ENCODE data around the gene BST1. TPM values are rescaled to one million over a fixed set of nuclear protein-coding genes. Genes with fewer than 3 reads are reported as not detected.

The BST1 gene
- total and polyA plus RNA-seq, 2 experiments from 2014 or later, result 0.99 to 1.8 TPM

GRCh38 chr4:15670576-15670975 lies 32.3 kb upstream of the BST1 start (continued):
- no peak for TF ChIP-seq POLR2AphosphoS5 (IDR thresholded peaks at IDR 0.05; ENCODE audit: low read depth)
- TF ChIP-seq REST (IDR thresholded peaks at IDR 0.05; ENCODE audit: unreplicated experiment), result no peak
- TF ChIP-seq ZNF114 (CRISPR knock-in tag; IDR thresholded peaks at IDR 0.05), result no peak
- no peak for TF ChIP-seq CREB1 (CRISPR knock-in tag; IDR thresholded peaks at IDR 0.05; ENCODE audit: low read depth)
- no peak for TF ChIP-seq ZNF331 (CRISPR knock-in tag; IDR thresholded peaks at IDR 0.05; ENCODE audit: low read depth)
- TF ChIP-seq, protein P1, sequence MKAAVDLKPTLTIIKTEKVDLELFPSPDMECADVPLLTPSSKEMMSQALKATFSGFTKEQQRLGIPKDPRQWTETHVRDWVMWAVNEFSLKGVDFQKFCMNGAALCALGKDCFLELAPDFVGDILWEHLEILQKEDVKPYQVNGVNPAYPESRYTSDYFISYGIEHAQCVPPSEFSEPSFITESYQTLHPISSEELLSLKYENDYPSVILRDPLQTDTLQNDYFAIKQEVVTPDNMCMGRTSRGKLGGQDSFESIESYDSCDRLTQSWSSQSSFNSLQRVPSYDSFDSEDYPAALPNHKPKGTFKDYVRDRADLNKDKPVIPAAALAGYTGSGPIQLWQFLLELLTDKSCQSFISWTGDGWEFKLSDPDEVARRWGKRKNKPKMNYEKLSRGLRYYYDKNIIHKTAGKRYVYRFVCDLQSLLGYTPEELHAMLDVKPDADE (IDR thresholded peaks at IDR 0.05), result no peak
- TF ChIP-seq STAT1 (IDR thresholded peaks at IDR 0.05; ENCODE audit: unreplicated experiment), result no peak

- peaks cover 68% of the 10 kb centered on the region for H3K79me2 ChIP-seq (replicated peaks; ENCODE audit: insufficient read depth)
Observed at GRCh38 chr4:15672101-15672500, 30.8 kb upstream of the BST1 start.

More at GRCh38 chr4:15672101-15672500, 30.8 kb upstream of the BST1 start:
- Histone ChIP-seq H4K20me1 (replicated peaks; ENCODE audit: insufficient read depth) (peaks cover 13% of the 10 kb centered on the region), H3F3A (replicated peaks; ENCODE audit: low read depth) (no peaks in the 10 kb centered on the region), H3K9me2 (ENCODE audit: insufficient read depth) (no peaks in the 10 kb centered on the region), H3K27me3 (ENCODE audit: insufficient read depth) (no peaks in the 10 kb centered on the region), H3K36me3 (ENCODE audit: insufficient read depth) (peaks cover 8% of the 10 kb centered on the region), H3K4me3 (no peak overlapping the region), H3K4me2 (no peak overlapping the region), H2AFZ (no peak overlapping the region), H3K27ac (ENCODE audit: low read depth) (no peak overlapping the region), H3K4me1 (ENCODE audit: insufficient read depth) (peaks cover 4% of the 10 kb centered on the region; the same call in 1 of the 2 replicates)
- Mint-ChIP-seq H3K4me1 (peaks cover 5% of the 10 kb centered on the region; the same call in 2 of the 3 replicates), H3K27me3 (ENCODE audit: insufficient read depth, low read depth, poor library complexity) (no peaks in the 10 kb centered on the region), H3K9me3 (no peaks in the 10 kb centered on the region), H3K27ac (no peak overlapping the region), H3K36me3 (ENCODE audit: low read depth) (peaks cover 16% of the 10 kb centered on the region; the same call in 2 of the 3 replicates), H3K4me3 (no peak overlapping the region)
- DNase-seq (ENCODE audit: low spot score), result no peak
- no peak for TF ChIP-seq CREB1 (CRISPR knock-in tag; IDR thresholded peaks at IDR 0.05; ENCODE audit: low read depth)
- TF ChIP-seq REST (IDR thresholded peaks at IDR 0.05; ENCODE audit: unreplicated experiment), result no peak
- no peak for TF ChIP-seq POLR2AphosphoS5 (IDR thresholded peaks at IDR 0.05; ENCODE audit: low read depth)
- TF ChIP-seq ZNF114 (CRISPR knock-in tag; IDR thresholded peaks at IDR 0.05), result no peak
- TF ChIP-seq CTCF (conservative IDR thresholded peaks at IDR 0.05; ENCODE audit: low read depth in 2 of 2), result no peak
- ATAC-seq, result no peak

Measured in GM23338 (cell line).